C1 segment of cervical spinal cord (tissue), 14 donors: Measurements from ENCODE around the gene HCAR3.
"Not testable (repeated sequence)": the region's sequence is repeated elsewhere in the genome, so short reads cannot be mapped to it uniquely, and the experiment has no call there.

ENCODE experiments used
- DNase-seq, 14 donors: peaks; one replicate each; lab custom pipeline; 2025; lab: John Stamatoyannopoulos, UW

Gene HCAR3

GRCh38 chr12:122722387-122722786 lies 5.8 kb upstream of the HCAR3 start:
- no peak for DNase-seq

- DNase-seq, result no peak
Measured at GRCh38 chr12:122721057-122721545, 4.5 kb upstream of the HCAR3 start.

GRCh38 chr12:122715211-122715610 lies 1.4 kb downstream of the HCAR3 start:
- not testable (repeated sequence) for DNase-seq

- DNase-seq, result not testable (repeated sequence)
Measured at GRCh38 chr12:122713491-122714188, 3.0 kb downstream of the HCAR3 start.

GRCh38 chr12:122711266-122711665 lies 5.3 kb downstream of the HCAR3 start:
- not testable (repeated sequence) for DNase-seq

- DNase-seq, result not testable (repeated sequence)
Measured at GRCh38 chr12:122710341-122710740, 6.3 kb downstream of the HCAR3 start.

- not testable (repeated sequence) for DNase-seq
Measured at GRCh38 chr12:122709287-122709686, 7.3 kb downstream of the HCAR3 start.

- not testable (repeated sequence) for DNase-seq
Measured at GRCh38 chr12:122703841-122704240, 12.8 kb downstream of the HCAR3 start.

- DNase-seq, result peak in 1 of 14 donors; percentile 20
Measured at GRCh38 chr12:122702890-122703611, 13.6 kb downstream of the HCAR3 start, which contains the start of gene HCAR2. TSS of gene HCAR2 (minus strand) at chr12:122703357. CDS start at chr12:122703283, 74 bp downstream.

- not testable (repeated sequence) for DNase-seq
Measured at GRCh38 chr12:122701481-122701880, 15.1 kb downstream of the HCAR3 start.

- not testable (repeated sequence) for DNase-seq
Measured at GRCh38 chr12:122700038-122700710, 16.4 kb downstream of the HCAR3 start.

GRCh38 chr12:122696922-122697321 lies 19.7 kb downstream of the HCAR3 start:
- DNase-seq, result not testable (repeated sequence)

- DNase-seq, result no peak
Measured at GRCh38 chr12:122691566-122691965, 25.0 kb downstream of the HCAR3 start.

GRCh38 chr12:122688291-122688690 lies 28.3 kb downstream of the HCAR3 start:
- DNase-seq, result no peak

- DNase-seq, result no peak
Measured at GRCh38 chr12:122687086-122687485, 29.5 kb downstream of the HCAR3 start.

- DNase-seq, result no peak
Measured at GRCh38 chr12:122686538-122686937, 30.1 kb downstream of the HCAR3 start.

GRCh38 chr12:122684297-122684813 lies 32.3 kb downstream of the HCAR3 start:
- no peak for DNase-seq

- peak in 4 of 14 donors; percentile 2 to 16 (median 3) for DNase-seq
Measured at GRCh38 chr12:122681814-122682213, 34.8 kb downstream of the HCAR3 start.

GRCh38 chr12:122680989-122681388 lies 35.6 kb downstream of the HCAR3 start:
- DNase-seq, result not testable (repeated sequence)

- not testable (repeated sequence) for DNase-seq
Measured at GRCh38 chr12:122676781-122677180, 39.8 kb downstream of the HCAR3 start.

- not testable (repeated sequence) for DNase-seq
Measured at GRCh38 chr12:122676015-122676414, 40.6 kb downstream of the HCAR3 start.

- DNase-seq, result no peak
Measured at GRCh38 chr12:122672515-122672914, 44.1 kb downstream of the HCAR3 start.
